Loucy (cell line): ENCODE data around the gene AHCYL1.

ENCODE experiments used
- H2AFZ ChIP-seq: fragments of 200-600 bp; sonication (generic); 2 replicates; pipeline ENCODE4 v1.6.0; 2016; ENCODE audit warnings: antibody characterized with exemption, mild to moderate bottlenecking, low read length, moderate library complexity
- H3F3A ChIP-seq: fragments of 200-600 bp; 2 replicates; pipeline ENCODE4 v1.6.0; 2016; ENCODE audit warnings: antibody characterized with exemption, low read depth, mild to moderate bottlenecking
- H3K27me3 ChIP-seq: fragments of 200-600 bp; sonication (generic); 2 replicates; pipeline ENCODE4 v1.6.1; 2014; ENCODE audit warnings: low read length, mild to moderate bottlenecking; ENCODE audit not compliant: insufficient read depth, poor library complexity, severe bottlenecking
- H3K36me3 ChIP-seq: fragments of 200-600 bp; sonication (generic); 2 replicates; pipeline ENCODE4 v1.6.1; 2016; ENCODE audit warnings: low read length; ENCODE audit not compliant: insufficient read depth
- H3K4me1 ChIP-seq: fragments of 200-600 bp; sonication (generic); 2 replicates; pipeline ENCODE4 v1.5.1; 2014; ENCODE audit warnings: low read length, mild to moderate bottlenecking; ENCODE audit not compliant: insufficient read depth, poor library complexity, severe bottlenecking
- H3K4me2 ChIP-seq: fragments of 200-600 bp; sonication (generic); 2 replicates; pipeline ENCODE4 v1.6.0; 2014; ENCODE audit warnings: antibody characterized with exemption, low read length, low read depth, mild to moderate bottlenecking; ENCODE audit not compliant: poor library complexity, severe bottlenecking
- H3K4me3 ChIP-seq: fragments of 200-600 bp; sonication (generic); 2 replicates; pipeline ENCODE4 v1.5.1; 2014; ENCODE audit warnings: low read length, mild to moderate bottlenecking, mixed read lengths; ENCODE audit not compliant: poor library complexity, severe bottlenecking
- H3K79me2 ChIP-seq: fragments of 200-600 bp; sonication (generic); 2 replicates; pipeline ENCODE4 v1.6.1; 2014; ENCODE audit warnings: low read length; ENCODE audit not compliant: insufficient read depth
- H3K9ac ChIP-seq: fragments of 200-600 bp; sonication (generic); 2 replicates; pipeline ENCODE4 v1.6.0; 2014; ENCODE audit warnings: mild to moderate bottlenecking, low read depth, low read length, moderate library complexity; ENCODE audit not compliant: poor library complexity, severe bottlenecking
- H3K9me2 ChIP-seq: fragments of 200-600 bp; sonication (generic); replicated peaks from 2 replicates; pipeline ENCODE4 v1.6.1; 2016; ENCODE audit warnings: low read depth, low read length, mixed read lengths
- H3K9me3 ChIP-seq: fragments of 200-600 bp; sonication (generic); 2 replicates; pipeline ENCODE4 v1.6.1; 2014; ENCODE audit warnings: mild to moderate bottlenecking, antibody characterized with exemption, low read length, low read depth; ENCODE audit not compliant: insufficient read depth
- H4K20me1 ChIP-seq: fragments of 200-600 bp; sonication (generic); 2 replicates; pipeline ENCODE4 v1.6.0; 2014; ENCODE audit warnings: antibody characterized with exemption, low read length, mild to moderate bottlenecking; ENCODE audit not compliant: insufficient read depth, poor library complexity, severe bottlenecking
- CTCF ChIP-seq: fragments of 200-600 bp; sonication (generic); conservative IDR thresholded peaks from 2 replicates; pipeline ENCODE4 v1.5.1; 2014; ENCODE audit warnings: mild to moderate bottlenecking, antibody characterized with exemption, low read length
- EZH2phosphoT487 ChIP-seq: fragments of 200-600 bp; IDR thresholded peaks from 2 replicates; pipeline ENCODE4 v1.6.1; 2018; ENCODE audit warnings: antibody characterized with exemption, mild to moderate bottlenecking, moderate library complexity, borderline replicate concordance

AHCYL1 gene

GRCh38 chr1:110002695-110003094 is 18.1 kb downstream of the AHCYL1 start:
- H3K4me2 ChIP-seq: no peak overlapping the region
- H3K27me3 ChIP-seq: no peaks in the 10 kb centered on the region
- no peak for TF ChIP-seq CTCF
- TF ChIP-seq EZH2phosphoT487: no peak
- H3K4me3 ChIP-seq: no peak overlapping the region
- no peak overlapping the region for H3K9ac ChIP-seq
- H3K79me2 ChIP-seq: peaks cover 13% of the 10 kb centered on the region; the same call in 1 of the 2 replicates
- H3K9me3 ChIP-seq: no peaks in the 10 kb centered on the region
- H2AFZ ChIP-seq: no peak overlapping the region
- H3K36me3 ChIP-seq: no peaks in the 10 kb centered on the region
- peaks cover 17% of the 10 kb centered on the region for H3K4me1 ChIP-seq
- no peaks in the 10 kb centered on the region for H3K9me2 ChIP-seq
- H3F3A ChIP-seq: no peaks in the 10 kb centered on the region
- H4K20me1 ChIP-seq: peaks cover 6% of the 10 kb centered on the region

- peaks cover 13% of the 10 kb centered on the region; the same call in 1 of the 2 replicates for H3K79me2 ChIP-seq
These were observed 19.3 kb downstream of the AHCYL1 start for GRCh38 chr1:110003747-110004428.

GRCh38 chr1:110004583-110004982 is 20.0 kb downstream of the AHCYL1 start:
- Histone ChIP-seq H3K9me3 (no peaks in the 10 kb centered on the region), H3K9ac (peak overlapping the region; percentile 44), H4K20me1 (peaks cover 6% of the 10 kb centered on the region), H3K4me3 (no peak overlapping the region), H3K27me3 (no peaks in the 10 kb centered on the region), H2AFZ (no peak overlapping the region), H3K79me2 (peaks cover 13% of the 10 kb centered on the region; the same call in 1 of the 2 replicates), H3F3A (no peaks in the 10 kb centered on the region), H3K4me2 (peak overlapping the region; percentile 50), H3K9me2 (no peaks in the 10 kb centered on the region), H3K4me1 (peaks cover 17% of the 10 kb centered on the region), H3K36me3 (peaks cover 8% of the 10 kb centered on the region; the same call in 1 of the 2 replicates)
- TF ChIP-seq EZH2phosphoT487: no peak
- TF ChIP-seq CTCF: no peak

More at GRCh38 chr1:110003747-110004428, 19.3 kb downstream of the AHCYL1 start:
- peaks cover 17% of the 10 kb centered on the region for H3K4me1 ChIP-seq
- peak overlapping the region; percentile 50 for H3K4me2 ChIP-seq
- H3K36me3 ChIP-seq: peaks cover under 1% of the 10 kb centered on the region; the same call in 1 of the 2 replicates
- TF ChIP-seq EZH2phosphoT487: no peak
- no peak for TF ChIP-seq CTCF
- no peaks in the 10 kb centered on the region for H3K27me3 ChIP-seq
- H3K9me2 ChIP-seq: no peaks in the 10 kb centered on the region
- H3K4me3 ChIP-seq: no peak overlapping the region
- peaks cover 6% of the 10 kb centered on the region for H4K20me1 ChIP-seq
- H3F3A ChIP-seq: no peaks in the 10 kb centered on the region
- H3K9me3 ChIP-seq: no peaks in the 10 kb centered on the region
- H3K9ac ChIP-seq: peak overlapping the region; percentile 44
- no peak overlapping the region for H2AFZ ChIP-seq
